CD8-positive, alpha-beta memory T cell (primary cell): ENCODE data around the gene RILP. TPM values are rescaled to one million over a fixed set of nuclear protein-coding genes. Genes with fewer than 3 reads are reported as not detected.

Source experiments
- CTCF ChIA-PET: fragments of 350-600 bp; sonication (Branson Sonifier 250); formaldehyde crosslinking; loops from one replicate; lab custom pipeline; 2021; ENCODE audit warnings: antibody characterized with exemption; lab: Charles Lee
- POLR2A ChIA-PET: fragments of 350-600 bp; sonication (Branson Sonifier 250); formaldehyde crosslinking; loops from one replicate; lab custom pipeline; 2021; ENCODE audit warnings: antibody characterized with exemption; lab: Charles Lee
- DNase-seq, 5 donors: peaks; one replicate each; pipeline versions ENCODE4 v3.0.0 to v3.0.0-alpha.2; 2020 to 2022; ENCODE audit warnings: mixed read lengths in 1 of 5
- H3K27ac ChIP-seq: one replicate; pipeline ENCODE4 v1.7.0; 2013; ENCODE audit warnings: low read depth, mild to moderate bottlenecking, low read length, moderate library complexity
- H3K27me3 ChIP-seq: 2 replicates; pipeline ENCODE4 v1.7.0; 2013; ENCODE audit warnings: low read length, mild to moderate bottlenecking; ENCODE audit not compliant: insufficient read depth, poor library complexity, severe bottlenecking
- H3K36me3 ChIP-seq: 2 replicates; pipeline ENCODE4 v1.7.0; 2013; ENCODE audit warnings: mild to moderate bottlenecking, low read length, moderate library complexity; ENCODE audit not compliant: insufficient read depth
- H3K4me1 ChIP-seq: 2 replicates; pipeline ENCODE4 v1.7.0; 2013; ENCODE audit warnings: mild to moderate bottlenecking, low read length, moderate library complexity; ENCODE audit not compliant: insufficient read depth
- H3K4me3 ChIP-seq: 2 replicates; pipeline ENCODE4 v1.7.0; 2013; ENCODE audit warnings: mild to moderate bottlenecking, low read length
- H3K9me3 ChIP-seq: 2 replicates; pipeline ENCODE4 v1.7.0; 2013; ENCODE audit warnings: mild to moderate bottlenecking, low read length
- H3K27ac Mint-ChIP-seq, 8 donors: one replicate each; pipeline ENCODE4 v1.8.0; 2020 to 2021; ENCODE audit warnings: mixed read lengths in 8 of 8, mild to moderate bottlenecking in 6 of 8, inconsistent platforms in 3 of 8, moderate library complexity in 3 of 8
- H3K27me3 Mint-ChIP-seq, 2 donors: one replicate each; pipeline ENCODE4 v1.8.0; 2020 to 2021; ENCODE audit warnings: mixed read lengths in 2 of 2, mild to moderate bottlenecking in 1 of 2, moderate library complexity in 1 of 2
- H3K36me3 Mint-ChIP-seq, 3 donors: one replicate each; pipeline ENCODE4 v1.8.0; 2020 to 2021; ENCODE audit warnings: mixed read lengths in 3 of 3, inconsistent platforms in 1 of 3, mild to moderate bottlenecking in 1 of 3
- H3K4me1 Mint-ChIP-seq, 3 donors: one replicate each; pipeline ENCODE4 v1.8.0; 2020 to 2021; ENCODE audit warnings: mixed read lengths in 3 of 3, inconsistent platforms in 1 of 3, mild to moderate bottlenecking in 1 of 3
- H3K4me3 Mint-ChIP-seq, 7 donors: one replicate each; pipeline ENCODE4 v1.8.0; 2020 to 2021; ENCODE audit warnings: mixed read lengths in 7 of 7, mild to moderate bottlenecking in 6 of 7, moderate library complexity in 4 of 7, inconsistent platforms in 2 of 7
- H3K9me3 Mint-ChIP-seq, 5 donors: one replicate each; pipeline ENCODE4 v1.8.0; 2020 to 2022; ENCODE audit warnings: mixed read lengths in 5 of 5, mild to moderate bottlenecking in 3 of 5, moderate library complexity in 2 of 5, inconsistent platforms in 1 of 5
- polyA plus RNA-seq: library from polyadenylated mRNA; unstranded; fragments of 300-500 nt; fragmentation: Illumina TruSeq; gene quantifications from one replicate; pipeline ENCODE4 v1.2.3, GENCODE V29; 2021
- total RNA-seq, 2 experiments: library from RNA; stranded (reverse); gene quantifications; one replicate each; pipeline ENCODE4 v1.2.3, GENCODE V29; 2021

RILP gene
- total and polyA plus RNA-seq, 3 experiments from 2014 or later = 2.1 to 3.7 (median 3.0) TPM

DNA sequence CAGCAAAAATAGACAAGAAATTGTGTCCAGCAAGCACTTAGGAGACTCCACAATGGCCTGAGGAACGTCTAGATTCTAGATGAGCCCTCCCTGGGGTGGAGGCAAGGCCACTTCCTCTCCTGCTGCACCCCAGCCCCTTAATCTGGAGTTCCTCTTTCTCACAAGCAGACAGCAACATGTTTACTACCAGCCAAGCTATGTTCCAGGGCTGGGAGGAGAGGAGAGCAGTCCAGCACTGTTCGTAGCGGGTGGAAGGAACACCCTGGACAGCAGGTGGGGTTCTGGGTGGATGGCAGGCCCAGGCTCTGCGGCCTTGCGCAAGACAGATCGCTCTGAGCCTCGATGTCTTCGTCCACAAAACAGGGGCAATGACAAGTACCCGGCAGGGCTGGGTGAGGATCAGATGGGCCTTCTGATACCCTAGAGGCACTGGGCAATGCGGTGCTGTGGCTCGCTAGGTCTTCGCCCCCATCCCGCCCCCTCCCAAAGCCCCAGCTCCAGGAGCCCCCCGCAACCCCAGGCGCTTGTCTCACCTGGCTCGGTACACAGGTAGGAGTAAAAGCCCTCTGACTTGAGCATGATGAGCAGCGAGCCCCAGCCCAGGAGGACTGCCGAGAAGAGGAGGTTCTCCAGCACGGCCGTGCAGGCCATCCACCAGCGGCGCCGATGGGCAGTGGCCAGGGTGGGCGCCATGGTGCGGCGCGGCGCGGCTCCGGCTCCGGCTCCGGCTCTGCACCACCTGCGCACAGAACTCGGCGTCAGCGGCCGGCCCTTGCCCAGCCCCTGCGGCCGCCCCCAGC is 22.3 kb downstream of the RILP start:
- H3K4me1 ChIP-seq = peaks cover 17% of the 10 kb centered on the region
- H3K27ac ChIP-seq = peak overlapping the region; percentile 69
- peaks cover 0 to 7% (median 2%) of the 10 kb centered on the region in 3 donors for H3K36me3 Mint-ChIP-seq
- ChIA-PET POLR2A (interaction anchor here (0.5 to 1.2 kb wide), 8 partner anchors 10 to 141 kb away, joined by 3 to 5 read pairs (median 4); partner anchors contain the start of genes INPP5K and PITPNA), CTCF (interaction anchor here (0.6 to 5.7 kb wide), 2 partner anchors 15 to 20 kb away, joined by 4 to 49 read pairs; partner anchors contain the start of genes RILP and SCARF1)
- H3K36me3 ChIP-seq = no peaks in the 10 kb centered on the region
- peaks cover 0 to 4% of the 10 kb centered on the region in 2 donors for H3K27me3 Mint-ChIP-seq
- H3K27ac Mint-ChIP-seq = peak overlapping the region in 4 of 8 donors; percentile 48 to 83 (median 62)
- H3K9me3 Mint-ChIP-seq = peaks cover 0 to 2% (median 0%) of the 10 kb centered on the region in 5 donors
- no peaks in the 10 kb centered on the region for H3K9me3 ChIP-seq
- no peaks in the 10 kb centered on the region for H3K27me3 ChIP-seq
- H3K4me3 ChIP-seq = peak overlapping the region; percentile 77
- peaks cover 10 to 24% (median 11%) of the 10 kb centered on the region in 3 donors for H3K4me1 Mint-ChIP-seq
- no peak for DNase-seq
- H3K4me3 Mint-ChIP-seq = peak overlapping the region; percentile 73 to 91 (median 78)

GRCh38 chr17:1626333-1626732 is 23.3 kb downstream of the RILP start:
- Histone ChIP-seq H3K27me3 (no peaks in the 10 kb centered on the region), H3K36me3 (no peaks in the 10 kb centered on the region), H3K4me3 (no peak overlapping the region), H3K4me1 (peaks cover 17% of the 10 kb centered on the region), H3K27ac (no peak overlapping the region), H3K9me3 (no peaks in the 10 kb centered on the region)
- H3K27ac Mint-ChIP-seq = peak overlapping the region in 2 of 8 donors; percentile 44 to 74
- H3K4me3 Mint-ChIP-seq = peak overlapping the region in 6 of 7 donors; percentile 68 to 79 (median 76)
- H3K36me3 Mint-ChIP-seq = peaks cover 0 to 7% (median 0%) of the 10 kb centered on the region in 3 donors
- peaks cover 0 to 4% of the 10 kb centered on the region in 2 donors for H3K27me3 Mint-ChIP-seq
- DNase-seq = no peak
- H3K9me3 Mint-ChIP-seq = peaks cover 0 to 2% (median 0%) of the 10 kb centered on the region in 5 donors
- CTCF ChIA-PET = interaction anchor here (0.7 kb wide), 1 partner anchor 20 kb away, joined by 3 read pairs; no protein-coding TSS in a partner anchor
- peaks cover 10 to 24% (median 11%) of the 10 kb centered on the region in 3 donors for H3K4me1 Mint-ChIP-seq
- POLR2A ChIA-PET = no interaction called here

DNA sequence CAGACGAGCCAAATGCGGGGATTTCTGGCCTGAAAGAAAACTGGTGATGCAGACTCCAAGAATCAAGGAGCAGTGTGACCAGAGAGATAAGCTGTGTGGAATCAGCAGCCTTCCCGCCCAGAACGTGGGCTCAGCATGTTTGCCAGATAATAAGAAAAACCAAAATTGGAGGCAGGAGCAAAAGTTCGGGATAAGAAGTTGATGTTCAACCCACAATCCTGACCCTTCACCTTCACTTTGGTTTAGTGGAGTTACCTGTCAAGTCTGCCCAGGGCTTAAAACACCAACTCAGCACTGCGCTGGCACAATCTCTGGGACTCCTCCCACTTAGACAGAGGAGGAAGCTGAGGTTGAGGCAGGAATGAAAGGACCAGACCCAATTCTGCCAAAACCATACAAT is 24.1 kb downstream of the RILP start:
- H3K4me1 Mint-ChIP-seq = peaks cover 10 to 24% (median 11%) of the 10 kb centered on the region in 3 donors
- Histone ChIP-seq H3K36me3 (no peaks in the 10 kb centered on the region), H3K27me3 (no peaks in the 10 kb centered on the region), H3K4me3 (no peak overlapping the region), H3K4me1 (peaks cover 17% of the 10 kb centered on the region), H3K27ac (no peak overlapping the region), H3K9me3 (no peaks in the 10 kb centered on the region)
- peak overlapping the region in 1 of 8 donors; percentile 20 for H3K27ac Mint-ChIP-seq
- H3K27me3 Mint-ChIP-seq = peaks cover 0 to 4% of the 10 kb centered on the region in 2 donors
- H3K9me3 Mint-ChIP-seq = peaks cover 0 to 2% (median 0%) of the 10 kb centered on the region in 5 donors
- ChIA-PET POLR2A (no interaction called here), CTCF (no interaction called here)
- DNase-seq = no peak
- H3K36me3 Mint-ChIP-seq = peaks cover 0 to 7% (median 0%) of the 10 kb centered on the region in 3 donors
- peak overlapping the region in 2 of 7 donors; percentile 54 to 73 for H3K4me3 Mint-ChIP-seq

DNA sequence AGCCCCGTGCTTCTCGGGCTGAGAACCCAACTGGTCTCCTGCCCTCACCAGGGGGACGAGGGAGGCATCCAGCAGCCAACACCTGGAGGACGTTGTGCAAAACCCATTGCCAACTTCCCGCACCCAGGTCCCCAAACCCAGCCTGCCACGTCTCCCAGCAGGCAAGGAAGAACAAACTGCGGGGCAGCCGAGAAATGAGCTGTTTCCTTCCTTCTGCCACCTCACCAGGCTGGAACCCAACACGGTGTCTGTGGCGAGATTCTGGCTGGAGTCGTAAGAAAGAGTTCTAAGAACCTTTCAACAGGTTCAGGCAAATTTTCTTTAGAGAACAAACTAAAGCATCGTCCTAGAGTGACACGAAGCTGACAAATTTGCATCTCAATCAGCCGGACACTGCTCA is 24.6 kb downstream of the RILP start:
- H3K4me1 Mint-ChIP-seq = peaks cover 7 to 21% (median 7%) of the 10 kb centered on the region in 3 donors
- Histone ChIP-seq H3K27ac (no peak overlapping the region), H3K4me3 (no peak overlapping the region), H3K4me1 (peaks cover 17% of the 10 kb centered on the region), H3K36me3 (no peaks in the 10 kb centered on the region), H3K9me3 (no peaks in the 10 kb centered on the region), H3K27me3 (no peaks in the 10 kb centered on the region)
- peak overlapping the region in 1 of 7 donors; percentile 73 for H3K4me3 Mint-ChIP-seq
- CTCF ChIA-PET = no interaction called here
- H3K27ac Mint-ChIP-seq = no peak overlapping the region
- H3K36me3 Mint-ChIP-seq = peaks cover 0 to 7% (median 0%) of the 10 kb centered on the region in 3 donors
- POLR2A ChIA-PET = no interaction called here
- DNase-seq = no peak
- H3K9me3 Mint-ChIP-seq = no peaks in the 10 kb centered on the region
- peaks cover 0 to 6% of the 10 kb centered on the region in 2 donors for H3K27me3 Mint-ChIP-seq

DNA sequence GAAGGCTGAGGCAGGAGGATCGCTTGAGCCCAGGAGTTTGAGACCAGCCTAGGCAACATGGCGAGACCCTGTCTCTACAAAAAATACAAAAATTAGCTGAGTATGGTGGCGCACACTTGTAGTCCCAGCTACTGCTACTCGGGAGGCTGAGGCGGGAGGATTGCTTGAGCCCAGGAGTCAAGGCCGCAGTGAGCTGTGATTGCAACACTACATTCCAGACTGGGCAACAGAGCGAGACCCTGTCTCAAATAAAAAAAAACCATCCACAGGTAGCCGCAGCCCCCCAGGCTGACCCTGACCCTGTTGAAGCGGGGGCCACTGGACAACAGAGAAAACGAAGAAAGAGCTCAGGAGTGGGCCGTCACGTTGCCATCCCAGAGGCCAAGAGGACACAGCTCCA is 25.0 kb downstream of the RILP start:
- no peak overlapping the region for H3K27ac Mint-ChIP-seq
- peaks cover 15% of the 10 kb centered on the region for H3K4me1 ChIP-seq
- no peak overlapping the region for H3K4me3 Mint-ChIP-seq
- no peaks in the 10 kb centered on the region for H3K9me3 ChIP-seq
- H3K4me1 Mint-ChIP-seq = peaks cover 5 to 19% (median 6%) of the 10 kb centered on the region in 3 donors
- no peaks in the 10 kb centered on the region for H3K36me3 ChIP-seq
- ChIA-PET CTCF (no interaction called here), POLR2A (no interaction called here)
- no peaks in the 10 kb centered on the region for H3K27me3 ChIP-seq
- H3K9me3 Mint-ChIP-seq = no peaks in the 10 kb centered on the region
- H3K27ac ChIP-seq = no peak overlapping the region
- H3K4me3 ChIP-seq = no peak overlapping the region
- H3K27me3 Mint-ChIP-seq = peaks cover 0 to 6% of the 10 kb centered on the region in 2 donors
- peaks cover 0 to 7% (median 0%) of the 10 kb centered on the region in 3 donors for H3K36me3 Mint-ChIP-seq
- no peak for DNase-seq

DNA sequence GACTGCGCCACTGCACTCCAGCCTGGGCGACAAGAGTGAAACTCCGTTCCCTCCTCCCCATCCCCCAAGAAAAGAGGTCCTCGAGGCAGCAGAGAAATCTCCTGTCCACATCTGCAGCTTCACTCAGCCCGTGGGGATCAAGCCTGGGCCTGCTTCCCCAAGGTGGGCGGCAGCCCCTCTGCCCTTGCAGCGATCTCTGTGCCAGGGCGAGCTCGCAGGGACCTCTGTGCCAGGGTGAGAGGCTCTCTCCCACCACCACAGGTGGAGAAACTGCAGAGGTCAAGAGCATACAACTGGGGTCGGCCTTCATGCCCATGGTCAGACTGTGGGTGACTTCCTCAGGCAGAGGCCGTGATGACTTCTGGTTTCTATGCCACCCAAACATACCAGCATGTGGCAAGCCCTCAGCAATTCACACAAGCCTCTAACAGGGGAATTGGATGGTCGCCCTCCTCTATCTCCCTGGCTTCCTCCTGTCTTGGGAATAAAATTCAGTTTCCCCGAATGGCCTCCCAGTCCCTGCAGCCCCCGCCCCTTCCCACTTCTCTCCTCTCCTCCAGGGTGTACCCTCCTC is 26.5 kb downstream of the RILP start:
- Mint-ChIP-seq H3K27me3 (peaks cover 0 to 6% of the 10 kb centered on the region in 2 donors), H3K36me3 (peaks cover 0 to under 1% (median 0%) of the 10 kb centered on the region in 3 donors), H3K27ac (no peak overlapping the region), H3K4me1 (peaks cover 4 to 13% (median 6%) of the 10 kb centered on the region in 3 donors), H3K9me3 (no peaks in the 10 kb centered on the region), H3K4me3 (peak overlapping the region in 1 of 7 donors; percentile 32)
- Histone ChIP-seq H3K27me3 (no peaks in the 10 kb centered on the region), H3K4me1 (peaks cover 11% of the 10 kb centered on the region), H3K4me3 (no peak overlapping the region), H3K36me3 (no peaks in the 10 kb centered on the region), H3K27ac (no peak overlapping the region), H3K9me3 (no peaks in the 10 kb centered on the region)
- CTCF ChIA-PET = interaction anchor here (1.2 kb wide), 1 partner anchor 258 kb away, joined by 4 read pairs; no protein-coding TSS in a partner anchor
- POLR2A ChIA-PET = no interaction called here
- no peak for DNase-seq

DNA sequence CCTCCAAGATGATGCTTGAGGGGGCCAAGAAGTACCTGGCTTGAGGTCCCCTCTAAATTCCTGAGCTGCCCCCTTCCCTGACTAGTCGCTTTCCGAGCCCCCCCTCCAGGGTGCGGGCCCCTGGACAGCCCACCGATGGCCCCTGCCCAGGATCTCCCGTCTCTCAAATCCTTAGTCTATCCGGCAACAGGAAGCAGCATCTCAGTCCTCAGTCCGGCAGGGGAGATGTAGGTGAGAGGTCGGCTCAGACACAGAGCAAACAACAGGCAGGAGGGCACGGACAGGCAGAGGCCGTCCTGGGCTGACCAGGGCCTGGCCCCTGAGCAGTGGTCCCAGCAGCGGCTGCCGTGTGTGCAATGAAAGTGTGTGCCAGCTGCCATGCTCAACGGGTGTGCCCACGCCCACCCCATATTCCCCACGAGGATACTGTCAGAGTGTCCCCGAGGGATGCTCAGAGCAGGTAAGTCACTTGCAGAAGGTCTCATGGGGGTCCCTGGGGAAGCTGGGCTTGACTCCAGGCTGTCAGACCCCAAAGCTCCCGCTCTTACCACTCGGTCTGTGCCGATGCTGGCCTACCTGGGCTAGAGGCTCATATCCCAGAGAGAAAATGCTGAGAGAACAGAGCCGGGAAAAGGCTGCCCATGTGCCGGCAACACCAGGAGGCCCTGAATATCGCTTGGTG is 28.3 kb downstream of the RILP start:
- POLR2A ChIA-PET = no interaction called here
- H3K27ac ChIP-seq = no peak overlapping the region
- H3K4me3 Mint-ChIP-seq = peak overlapping the region in 1 of 7 donors; percentile 27
- DNase-seq = no peak
- no peaks in the 10 kb centered on the region for H3K4me1 ChIP-seq
- no peaks in the 10 kb centered on the region for H3K27me3 ChIP-seq
- H3K9me3 ChIP-seq = no peaks in the 10 kb centered on the region
- CTCF ChIA-PET = interaction anchor here (1.2 kb wide), 1 partner anchor 256 kb away, joined by 4 read pairs; no protein-coding TSS in a partner anchor
- H3K36me3 Mint-ChIP-seq = no peaks in the 10 kb centered on the region
- H3K4me3 ChIP-seq = no peak overlapping the region
- peaks cover 0 to 2% of the 10 kb centered on the region in 2 donors for H3K27me3 Mint-ChIP-seq
- H3K9me3 Mint-ChIP-seq = no peaks in the 10 kb centered on the region
- H3K36me3 ChIP-seq = no peaks in the 10 kb centered on the region
- H3K4me1 Mint-ChIP-seq = peaks cover 0 to 1% (median 0%) of the 10 kb centered on the region in 3 donors
- H3K27ac Mint-ChIP-seq = no peak overlapping the region
